Stimulated activated naive CD8-positive, alpha-beta T cell treated with anti-CD3 and anti-CD28 coated beads, Interleukin-15, amount 100 ng/mL, for 72 hours (primary cell): ENCODE data around the gene KIAA1671.

ENCODE experiments used
- ATAC-seq: fragments of 150-1000 bp; cut with Tn5 transposase; 2 replicates; pipeline ENCODE4 v1.10.0; 2021; ENCODE audit warnings: mild to moderate bottlenecking, moderate library complexity
- DNase-seq, 2 donors: peaks; one replicate each; pipeline ENCODE4 v3.0.0; 2021 to 2022
- H3K27ac Mint-ChIP-seq, 2 donors: one replicate each; pipeline ENCODE4 v1.8.0; 2022; ENCODE audit warnings: mild to moderate bottlenecking in 2 of 2, mixed read lengths in 2 of 2, moderate library complexity in 2 of 2
- H3K27me3 Mint-ChIP-seq: one replicate; pipeline ENCODE4 v1.8.0; 2022; ENCODE audit warnings: mixed read lengths
- H3K4me1 Mint-ChIP-seq: one replicate; pipeline ENCODE4 v1.8.0; 2022; ENCODE audit warnings: mild to moderate bottlenecking, mixed read lengths
- H3K4me3 Mint-ChIP-seq, 2 donors: one replicate each; pipeline ENCODE4 v1.8.0; 2022; ENCODE audit warnings: mild to moderate bottlenecking in 2 of 2, mixed read lengths in 2 of 2, moderate library complexity in 1 of 2
- H3K9me3 Mint-ChIP-seq, 2 donors: one replicate each; pipeline ENCODE4 v1.8.0; 2022; ENCODE audit warnings: mixed read lengths in 2 of 2

The KIAA1671 gene

GRCh38 chr22:24968066-24968561 is 15.6 kb downstream of the KIAA1671 start:
- DNase-seq, result no peak

GRCh38 chr22:24969560-24970301 is 17.2 kb downstream of the KIAA1671 start:
- Mint-ChIP-seq H3K4me3 (no peak overlapping the region), H3K4me1 (no peaks in the 10 kb centered on the region), H3K27ac (no peak overlapping the region), H3K9me3 (no peaks in the 10 kb centered on the region), H3K27me3 (no peaks in the 10 kb centered on the region)
- DNase-seq, result no peak
- no peak for ATAC-seq

More at GRCh38 chr22:24968066-24968561, 15.6 kb downstream of the KIAA1671 start:
- no peak overlapping the region for H3K4me3 Mint-ChIP-seq
- no peaks in the 10 kb centered on the region for H3K4me1 Mint-ChIP-seq
- H3K27me3 Mint-ChIP-seq, result no peaks in the 10 kb centered on the region
- no peaks in the 10 kb centered on the region for H3K9me3 Mint-ChIP-seq
- H3K27ac Mint-ChIP-seq, result no peak overlapping the region
- no peak for ATAC-seq

DNA sequence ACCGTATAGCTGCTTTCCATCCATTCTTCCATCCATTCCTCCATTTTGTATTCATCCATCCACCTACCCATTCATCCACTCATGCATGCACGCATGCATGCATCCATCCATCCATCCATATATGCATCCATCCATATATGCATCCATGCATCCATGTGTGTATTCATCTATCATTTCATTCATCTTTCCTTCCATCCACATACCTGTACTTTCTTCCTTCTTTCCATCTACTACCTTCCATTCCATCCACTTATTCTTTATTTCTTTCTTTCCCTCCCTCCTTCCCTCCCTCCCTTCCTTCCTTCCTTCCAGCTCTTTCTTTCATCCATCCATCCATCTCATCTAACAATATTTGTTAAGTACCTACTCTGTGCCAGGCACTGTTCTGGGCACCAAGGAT is 19.9 kb downstream of the KIAA1671 start:
- no peaks in the 10 kb centered on the region for H3K27me3 Mint-ChIP-seq
- H3K4me1 Mint-ChIP-seq, result no peaks in the 10 kb centered on the region
- no peak overlapping the region for H3K4me3 Mint-ChIP-seq
- DNase-seq (no peak), ATAC-seq (no peak)
- H3K27ac Mint-ChIP-seq, result no peak overlapping the region
- no peaks in the 10 kb centered on the region for H3K9me3 Mint-ChIP-seq

- no peak for ATAC-seq
- no peaks in the 10 kb centered on the region for H3K9me3 Mint-ChIP-seq
- no peak for DNase-seq
- no peaks in the 10 kb centered on the region for H3K4me1 Mint-ChIP-seq
- no peak overlapping the region for H3K27ac Mint-ChIP-seq
- no peak overlapping the region for H3K4me3 Mint-ChIP-seq
- H3K27me3 Mint-ChIP-seq, result no peaks in the 10 kb centered on the region
These were observed 21.4 kb downstream of the KIAA1671 start for GRCh38 chr22:24973872-24974271.

- no peaks in the 10 kb centered on the region for H3K9me3 Mint-ChIP-seq
- H3K27ac Mint-ChIP-seq, result peak overlapping the region in 1 of 2 donors; percentile 19
- no peaks in the 10 kb centered on the region for H3K4me1 Mint-ChIP-seq
- no peak overlapping the region for H3K4me3 Mint-ChIP-seq
- H3K27me3 Mint-ChIP-seq, result no peaks in the 10 kb centered on the region
- DNase-seq (no peak), ATAC-seq (no peak)
These were observed 22.7 kb downstream of the KIAA1671 start for GRCh38 chr22:24975125-24975640.

- H3K9me3 Mint-ChIP-seq, result no peaks in the 10 kb centered on the region
- H3K27me3 Mint-ChIP-seq, result no peaks in the 10 kb centered on the region
- H3K27ac Mint-ChIP-seq, result no peak overlapping the region
- ATAC-seq, result no peak
- H3K4me3 Mint-ChIP-seq, result no peak overlapping the region
- DNase-seq, result no peak
- no peaks in the 10 kb centered on the region for H3K4me1 Mint-ChIP-seq
These were observed 23.4 kb downstream of the KIAA1671 start for GRCh38 chr22:24975813-24976341.

DNA sequence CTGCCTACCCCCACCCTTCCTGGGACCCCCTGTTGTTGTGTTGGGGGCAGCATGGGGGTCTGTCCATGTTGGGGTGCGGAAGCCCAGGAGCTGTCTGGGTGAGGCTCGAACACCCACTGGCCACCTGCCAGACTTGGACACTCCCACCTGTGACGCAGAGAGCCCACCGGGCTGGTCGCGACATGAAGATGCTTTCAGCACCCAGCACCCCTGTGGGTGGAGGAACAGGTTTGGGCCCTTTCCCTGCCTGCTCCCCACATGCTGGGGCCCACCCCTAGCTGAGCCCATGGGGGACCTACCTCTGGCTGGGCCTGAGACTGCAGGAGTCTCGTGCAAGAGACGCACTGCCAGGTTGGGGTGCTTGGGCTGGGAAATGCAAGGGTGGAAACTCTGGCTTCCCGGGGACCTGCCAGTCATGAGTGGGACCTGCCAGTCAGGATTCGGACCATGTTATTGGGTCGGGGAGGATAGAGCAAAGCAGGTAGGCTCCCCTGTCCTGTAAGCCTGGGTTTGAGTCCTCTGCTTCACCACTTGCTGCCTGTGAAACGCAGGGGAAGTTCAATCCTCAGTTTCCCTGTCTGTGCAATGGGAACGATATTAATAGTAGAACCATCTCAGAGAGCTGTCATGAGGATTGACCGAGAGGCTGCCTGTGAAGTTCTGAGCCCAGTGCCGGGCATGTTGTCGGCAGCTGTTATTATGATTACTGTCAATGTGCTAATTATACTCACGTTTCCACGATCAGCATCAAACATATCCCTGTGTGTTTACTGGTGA is 24.1 kb downstream of the KIAA1671 start:
- no peak for DNase-seq
- Mint-ChIP-seq H3K27me3 (no peaks in the 10 kb centered on the region), H3K4me1 (no peaks in the 10 kb centered on the region), H3K4me3 (no peak overlapping the region), H3K9me3 (no peaks in the 10 kb centered on the region), H3K27ac (no peak overlapping the region)
- ATAC-seq, result no peak

DNA sequence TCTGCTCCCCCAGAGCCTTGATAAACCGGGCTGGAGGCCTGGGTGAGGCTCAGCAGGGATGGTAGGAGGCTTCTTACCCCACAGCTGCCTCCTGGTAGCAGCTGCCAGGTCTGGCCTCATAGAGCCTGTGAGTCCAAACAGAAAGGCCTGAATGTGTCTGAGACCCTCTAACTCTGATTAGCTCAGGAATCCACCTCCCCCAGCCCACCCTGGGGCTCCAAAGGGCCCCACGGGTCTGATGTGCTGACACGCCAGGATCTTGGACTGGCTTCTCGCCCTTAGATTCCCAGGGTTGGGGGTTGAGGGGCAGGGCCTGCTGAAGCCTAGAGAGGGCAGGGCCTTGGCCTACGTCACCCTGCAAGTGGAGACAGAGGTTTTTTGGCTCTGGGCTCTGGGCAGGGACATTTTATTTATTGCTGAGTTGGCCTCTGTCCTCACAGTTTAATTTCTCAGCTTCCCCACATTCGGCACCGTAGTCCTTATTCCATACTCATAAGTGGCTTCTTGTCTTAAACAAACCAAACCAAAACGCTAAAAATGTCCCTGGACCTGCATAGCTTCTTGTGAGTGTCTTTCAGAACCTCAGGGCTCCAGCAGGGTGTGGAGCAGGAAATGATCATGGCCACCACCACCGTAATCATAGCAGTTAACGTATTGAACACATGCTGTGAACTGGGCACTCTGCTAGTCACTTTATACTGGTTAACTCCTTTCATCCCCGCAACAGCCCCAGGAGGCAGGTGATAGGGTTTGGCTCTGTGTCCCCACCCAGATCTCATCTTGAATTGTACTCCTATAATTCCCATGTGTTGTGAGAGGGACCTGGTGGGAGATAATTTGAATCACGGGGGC is 25.1 kb downstream of the KIAA1671 start:
- H3K9me3 Mint-ChIP-seq, result no peaks in the 10 kb centered on the region

DNA sequence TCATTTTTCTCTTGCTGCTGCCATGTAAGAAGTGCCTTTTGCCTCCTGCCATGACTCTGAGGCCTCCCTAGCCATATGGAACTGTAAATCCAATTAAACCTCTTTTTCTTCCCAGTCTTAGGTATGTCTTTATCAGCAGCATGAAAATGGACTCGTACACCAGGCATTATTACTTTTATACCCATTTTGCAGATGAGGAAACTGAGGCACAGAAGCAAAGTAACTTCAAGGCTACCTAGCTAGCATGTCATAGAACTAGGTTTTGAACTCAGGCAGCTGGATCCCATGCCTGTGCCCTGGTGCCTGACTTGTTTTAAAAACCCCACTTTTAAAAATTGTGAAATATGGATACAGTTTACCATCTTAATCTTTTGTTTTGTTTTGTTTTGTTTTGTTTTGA is 25.8 kb downstream of the KIAA1671 start:
- no peaks in the 10 kb centered on the region for H3K27me3 Mint-ChIP-seq
- H3K27ac Mint-ChIP-seq, result no peak overlapping the region
- no peaks in the 10 kb centered on the region for H3K4me1 Mint-ChIP-seq
- H3K9me3 Mint-ChIP-seq, result no peaks in the 10 kb centered on the region
- ATAC-seq (no peak), DNase-seq (no peak)
- no peak overlapping the region for H3K4me3 Mint-ChIP-seq

More for the DNA sequence above, 25.1 kb downstream of the KIAA1671 start:
- Mint-ChIP-seq H3K4me3 (no peak overlapping the region), H3K27me3 (no peaks in the 10 kb centered on the region), H3K27ac (no peak overlapping the region), H3K4me1 (no peaks in the 10 kb centered on the region)
- ATAC-seq (no peak), DNase-seq (no peak)

- peaks cover 8% of the 10 kb centered on the region for H3K4me1 Mint-ChIP-seq
- H3K27me3 Mint-ChIP-seq, result peaks cover 19% of the 10 kb centered on the region
- H3K4me3 Mint-ChIP-seq, result no peak overlapping the region
- DNase-seq (no peak), ATAC-seq (no peak)
- H3K9me3 Mint-ChIP-seq, result no peaks in the 10 kb centered on the region
- H3K27ac Mint-ChIP-seq, result peak overlapping the region in 1 of 2 donors; percentile 38
These were observed 28.6 kb downstream of the KIAA1671 start for GRCh38 chr22:24981066-24981465.

GRCh38 chr22:24981656-24982055 is 29.1 kb downstream of the KIAA1671 start:
- Mint-ChIP-seq H3K27me3 (peaks cover 20% of the 10 kb centered on the region), H3K9me3 (no peaks in the 10 kb centered on the region), H3K4me3 (no peak overlapping the region), H3K27ac (no peak overlapping the region), H3K4me1 (peaks cover 8% of the 10 kb centered on the region)
- DNase-seq, result no peak
- ATAC-seq, result no peak

DNA sequence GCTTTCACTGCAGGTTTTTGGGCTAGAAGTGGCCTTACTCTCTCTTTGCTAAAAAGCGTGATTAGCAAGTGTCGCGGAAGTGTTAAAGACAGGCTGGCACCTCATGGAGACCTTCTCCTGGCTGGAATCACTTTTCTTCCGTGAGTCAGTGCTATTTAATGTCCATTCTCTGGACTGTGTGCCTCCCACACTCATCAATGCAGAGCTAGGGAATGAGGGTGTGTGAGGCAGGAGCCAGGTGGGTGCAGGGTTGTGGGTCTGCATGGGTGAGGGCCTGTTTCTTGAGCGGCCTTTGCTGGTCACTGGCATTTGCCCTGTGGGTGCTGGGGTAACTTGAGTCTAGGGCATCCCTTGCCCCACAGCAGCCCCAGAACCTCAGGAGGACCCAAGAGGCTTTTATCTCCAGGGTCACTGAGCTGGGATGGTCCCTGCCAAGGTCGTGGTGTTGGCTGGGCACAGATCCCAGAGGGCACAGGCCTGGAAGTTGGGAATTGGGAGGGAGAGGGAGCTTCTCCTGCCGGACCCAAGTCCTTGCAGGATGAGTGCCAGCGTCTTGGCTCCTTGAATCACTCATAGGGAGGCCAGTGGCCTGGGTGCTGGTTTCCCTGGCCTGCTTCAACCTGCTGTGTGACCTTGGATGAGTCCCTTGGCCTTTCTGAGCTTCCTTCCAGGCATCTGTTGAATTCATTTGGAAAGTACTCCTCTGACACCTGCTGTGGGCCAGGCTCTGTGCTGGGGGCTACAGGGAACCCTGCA is 30.0 kb downstream of the KIAA1671 start:
- Mint-ChIP-seq H3K4me3 (no peak overlapping the region), H3K27me3 (peaks cover 20% of the 10 kb centered on the region), H3K9me3 (no peaks in the 10 kb centered on the region), H3K27ac (peak overlapping the region; percentile 20 to 58), H3K4me1 (peaks cover 8% of the 10 kb centered on the region)
- DNase-seq, result no peak
- ATAC-seq, result no peak

- ATAC-seq, result no peak
- H3K4me1 Mint-ChIP-seq, result peaks cover 8% of the 10 kb centered on the region
These were observed 30.6 kb downstream of the KIAA1671 start for GRCh38 chr22:24983151-24983550.

GRCh38 chr22:24984122-24984521 is 31.6 kb downstream of the KIAA1671 start:
- Mint-ChIP-seq H3K4me1 (peaks cover 8% of the 10 kb centered on the region), H3K4me3 (no peak overlapping the region), H3K27ac (no peak overlapping the region), H3K9me3 (no peaks in the 10 kb centered on the region), H3K27me3 (peaks cover 24% of the 10 kb centered on the region)
- no peak for ATAC-seq
- no peak for DNase-seq

More at GRCh38 chr22:24983151-24983550, 30.6 kb downstream of the KIAA1671 start:
- no peaks in the 10 kb centered on the region for H3K9me3 Mint-ChIP-seq
- no peak for DNase-seq
- peak overlapping the region; percentile 20 to 58 for H3K27ac Mint-ChIP-seq
- no peak overlapping the region for H3K4me3 Mint-ChIP-seq
- peaks cover 20% of the 10 kb centered on the region for H3K27me3 Mint-ChIP-seq
